HG03139 (cell line): ENCODE results near the gene DUSP19.
"Not testable (repeated sequence)": the region's sequence is repeated elsewhere in the genome, so short reads cannot be mapped to it uniquely, and the experiment has no call there.

Experiments used
- ATAC-seq: cut with Tn5 transposase; IDR thresholded peaks from one replicate; pipeline ENCODE4 v1.9.1; 2021; ENCODE audit not compliant: unreplicated experiment

The DUSP19 gene, protein sequence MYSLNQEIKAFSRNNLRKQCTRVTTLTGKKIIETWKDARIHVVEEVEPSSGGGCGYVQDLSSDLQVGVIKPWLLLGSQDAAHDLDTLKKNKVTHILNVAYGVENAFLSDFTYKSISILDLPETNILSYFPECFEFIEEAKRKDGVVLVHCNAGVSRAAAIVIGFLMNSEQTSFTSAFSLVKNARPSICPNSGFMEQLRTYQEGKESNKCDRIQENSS

DNA sequence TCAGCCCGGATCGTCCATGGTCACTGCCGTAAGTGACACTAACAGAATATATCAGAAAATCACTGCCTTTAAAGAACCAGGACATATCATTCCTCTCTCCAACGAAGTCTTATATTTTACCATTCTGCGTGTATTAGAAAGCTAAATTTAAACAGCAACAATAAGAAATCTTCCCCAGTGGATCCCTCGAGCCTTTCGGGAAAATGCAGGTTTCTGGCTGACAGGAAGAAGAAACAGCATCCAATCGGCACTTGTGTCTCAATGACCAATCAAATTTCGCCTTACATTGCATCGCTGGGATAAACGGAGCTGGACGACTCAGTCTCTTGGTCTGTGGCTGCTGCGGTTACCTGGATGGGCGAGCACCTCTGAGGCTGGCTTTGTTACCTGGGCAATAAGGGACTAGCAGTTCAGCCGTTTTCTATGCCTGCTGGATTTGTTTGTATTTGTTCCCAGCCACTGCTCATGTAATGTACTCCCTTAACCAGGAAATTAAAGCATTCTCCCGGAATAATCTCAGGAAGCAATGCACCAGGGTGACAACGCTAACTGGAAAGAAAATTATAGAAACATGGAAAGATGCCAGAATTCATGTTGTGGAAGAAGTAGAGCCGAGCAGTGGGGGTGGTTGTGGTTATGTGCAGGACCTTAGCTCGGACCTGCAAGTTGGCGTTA, at the start of gene DUSP19:
DUSP19 (plus strand) TSS at position 284 of the 675 bp plus-strand sequence; CDS start at position 471, 187 bp downstream.
- peak; percentile 91 for ATAC-seq

DNA sequence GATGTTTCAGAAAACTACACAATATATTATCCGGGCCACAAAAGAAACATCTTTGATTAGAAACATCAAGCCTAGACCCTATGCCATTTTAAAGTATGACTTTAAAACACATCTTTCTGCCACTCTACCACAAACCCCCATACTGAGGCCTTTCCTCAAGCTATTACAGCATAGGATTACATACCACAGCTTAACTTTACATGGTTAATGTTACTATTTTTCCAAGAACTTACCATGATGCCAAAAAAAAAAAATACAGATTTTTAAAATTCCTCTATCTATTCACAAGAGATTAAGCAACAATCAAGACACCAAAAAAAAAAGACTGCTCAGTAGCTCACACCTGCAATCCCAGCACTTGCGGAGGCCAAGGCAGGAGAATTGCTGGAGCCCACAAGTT, 49.3 kb upstream of the DUSP19 start:
- ATAC-seq, result no peak

DNA sequence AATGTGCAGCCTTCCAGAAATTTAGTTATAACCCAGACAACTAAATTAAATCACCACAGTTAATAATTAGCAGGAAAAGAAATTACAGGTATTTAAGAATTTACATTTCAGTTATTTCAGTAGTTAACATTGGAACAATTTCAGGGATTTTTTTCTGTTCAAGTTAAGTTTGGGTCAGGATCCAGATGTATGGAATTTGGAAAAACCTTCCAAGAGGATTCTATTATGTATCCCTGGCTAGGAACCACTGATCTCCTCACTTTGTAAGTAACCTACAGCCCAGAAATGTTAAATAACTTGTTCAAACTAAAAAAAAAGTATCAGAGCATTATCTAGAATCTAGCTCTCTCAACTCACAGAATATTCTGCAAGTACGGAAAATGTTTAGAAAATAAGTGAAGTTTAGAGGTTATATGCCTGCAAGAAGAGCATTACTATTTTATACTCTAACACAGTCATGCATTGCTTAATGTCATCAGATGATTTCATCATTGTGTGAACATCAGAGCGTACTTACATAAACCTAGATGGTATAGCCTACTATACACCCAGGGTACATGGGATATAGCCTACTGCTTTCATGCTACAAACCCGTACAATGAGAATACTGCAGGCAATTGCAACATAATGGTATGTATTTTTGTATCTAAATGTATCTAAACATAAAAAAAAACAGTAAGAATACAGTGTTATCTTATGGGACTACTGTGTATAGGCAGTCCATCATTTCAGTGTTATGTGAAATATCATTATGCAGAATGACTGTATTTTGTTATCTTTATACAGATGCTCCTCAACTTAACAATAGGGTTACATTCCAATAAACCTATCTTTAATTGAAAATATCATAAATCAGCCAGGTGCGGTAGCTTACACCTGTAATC, 46.4 kb upstream of the DUSP19 start:
- ATAC-seq, result no peak

DNA sequence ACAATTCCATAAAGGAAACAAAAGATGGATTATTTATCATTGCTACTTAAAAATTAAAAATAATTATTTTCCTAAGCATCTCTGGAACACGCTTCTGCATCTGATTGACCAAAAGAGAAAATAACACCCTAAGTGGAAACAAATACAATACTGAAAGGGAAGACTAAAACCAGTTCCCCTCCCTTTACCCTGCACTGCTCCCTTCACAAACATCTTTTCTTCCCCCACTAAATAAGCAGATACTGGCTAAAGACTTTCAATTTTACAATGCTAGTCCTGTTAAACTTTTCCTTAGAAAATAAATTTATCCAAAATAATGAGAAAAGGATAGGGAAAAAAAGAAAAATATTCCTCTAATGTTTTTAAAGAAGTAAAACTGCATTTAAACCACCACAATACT, 44.6 kb upstream of the DUSP19 start:
- no peak for ATAC-seq

DNA sequence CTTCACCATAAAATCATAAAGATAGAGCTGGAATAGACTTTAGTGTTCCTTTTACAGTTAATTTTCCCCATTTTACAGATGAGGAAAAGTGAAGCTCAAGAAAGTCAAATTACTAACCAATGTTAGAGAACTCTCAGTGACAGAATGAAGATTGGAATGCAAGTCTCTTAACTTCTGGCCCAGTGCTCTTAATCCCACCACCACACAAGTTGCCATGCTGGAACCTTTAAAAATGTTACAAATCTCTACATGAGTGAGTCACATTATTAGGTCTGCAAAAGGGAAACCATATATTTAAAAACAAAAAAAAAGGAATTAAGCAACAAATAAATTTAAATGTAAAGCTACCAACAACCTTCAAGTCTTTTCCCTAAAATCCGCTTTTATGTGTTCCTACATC, 43.7 kb upstream of the DUSP19 start:
- no peak for ATAC-seq

DNA sequence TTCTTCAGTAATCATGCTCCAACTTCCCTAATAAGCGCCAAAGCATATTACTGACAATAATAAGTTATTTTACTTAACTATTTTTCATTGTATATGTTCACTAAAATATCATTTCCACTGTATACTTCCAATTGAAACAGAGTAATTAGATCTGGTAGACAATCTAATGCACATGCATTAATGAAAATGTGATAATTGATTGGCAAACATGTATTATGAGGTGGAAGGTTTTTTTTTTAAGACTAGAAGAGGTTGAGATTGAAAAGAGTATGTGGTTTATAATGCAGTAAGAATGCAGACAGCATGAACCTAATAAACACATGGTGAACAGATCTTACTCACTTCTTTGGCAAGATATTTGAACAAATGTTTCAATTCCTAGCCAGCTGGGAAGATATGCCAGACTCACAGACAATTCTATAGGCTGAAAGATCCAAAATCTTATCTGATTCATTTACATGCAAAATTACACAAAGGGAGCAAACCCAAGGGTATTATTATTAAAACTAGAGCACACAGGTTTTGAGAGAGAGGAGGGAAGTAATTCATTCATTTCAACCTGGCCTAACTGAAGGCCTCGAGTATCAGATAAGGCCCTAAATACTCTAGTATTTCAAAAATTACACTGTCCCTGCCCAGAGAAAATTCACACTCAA, 43.1 kb upstream of the DUSP19 start:
- no peak for ATAC-seq

DNA sequence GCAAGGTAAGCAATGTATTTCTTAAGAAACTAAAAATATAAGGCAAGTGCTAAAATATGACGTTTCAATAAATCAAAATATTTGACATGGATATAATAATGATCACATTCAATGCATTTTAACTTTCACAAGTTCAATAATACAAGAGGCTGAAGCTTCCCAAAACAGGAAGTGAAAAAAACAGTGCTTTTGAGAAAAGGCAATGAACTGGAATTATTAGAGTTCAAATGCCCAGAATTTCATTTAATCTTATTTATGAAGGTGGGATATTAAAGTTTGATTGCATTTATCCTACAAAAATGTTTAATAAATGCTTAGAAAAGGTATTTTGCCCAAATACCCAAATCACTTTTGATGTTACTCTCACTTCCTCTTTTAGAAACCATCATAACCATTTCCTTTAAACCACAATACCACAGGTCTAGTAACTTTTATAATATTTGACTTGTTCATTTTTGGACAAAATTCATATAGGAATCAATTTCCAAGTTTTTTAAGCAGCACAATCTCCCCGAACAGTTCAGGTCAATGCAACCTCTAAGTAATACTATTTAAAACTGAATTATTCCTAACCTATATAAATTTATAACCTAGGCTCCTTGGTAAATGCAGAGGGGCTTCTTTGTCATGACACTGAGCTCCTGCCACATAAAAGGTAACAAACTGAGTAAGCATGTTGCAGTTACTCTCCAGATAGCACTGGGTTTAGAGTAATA, 42.4 kb upstream of the DUSP19 start:
- peak; percentile 44 for ATAC-seq

DNA sequence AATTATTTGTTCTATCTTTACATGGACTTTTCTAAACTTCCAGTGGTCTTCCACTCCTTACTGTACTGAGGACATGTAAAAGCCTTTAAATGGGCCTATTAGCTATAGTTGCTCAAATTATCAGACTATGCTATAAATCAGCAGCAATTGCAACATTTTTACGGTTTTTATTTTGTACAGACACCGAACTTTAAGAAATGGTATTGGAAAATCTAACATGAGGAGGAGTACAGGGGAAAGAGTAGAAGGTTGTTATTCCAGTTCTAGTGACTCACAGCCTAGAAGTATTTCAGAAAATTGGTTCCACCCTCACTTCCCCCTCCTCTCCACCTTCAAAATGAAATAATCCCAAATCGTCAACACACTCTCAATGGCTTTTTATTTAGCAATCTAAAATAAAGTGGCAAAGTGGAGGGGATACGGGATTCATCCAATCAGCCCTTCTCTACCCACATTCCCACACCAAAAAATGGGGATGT, 41.4 kb upstream of the DUSP19 start:
- ATAC-seq, result no peak

DNA sequence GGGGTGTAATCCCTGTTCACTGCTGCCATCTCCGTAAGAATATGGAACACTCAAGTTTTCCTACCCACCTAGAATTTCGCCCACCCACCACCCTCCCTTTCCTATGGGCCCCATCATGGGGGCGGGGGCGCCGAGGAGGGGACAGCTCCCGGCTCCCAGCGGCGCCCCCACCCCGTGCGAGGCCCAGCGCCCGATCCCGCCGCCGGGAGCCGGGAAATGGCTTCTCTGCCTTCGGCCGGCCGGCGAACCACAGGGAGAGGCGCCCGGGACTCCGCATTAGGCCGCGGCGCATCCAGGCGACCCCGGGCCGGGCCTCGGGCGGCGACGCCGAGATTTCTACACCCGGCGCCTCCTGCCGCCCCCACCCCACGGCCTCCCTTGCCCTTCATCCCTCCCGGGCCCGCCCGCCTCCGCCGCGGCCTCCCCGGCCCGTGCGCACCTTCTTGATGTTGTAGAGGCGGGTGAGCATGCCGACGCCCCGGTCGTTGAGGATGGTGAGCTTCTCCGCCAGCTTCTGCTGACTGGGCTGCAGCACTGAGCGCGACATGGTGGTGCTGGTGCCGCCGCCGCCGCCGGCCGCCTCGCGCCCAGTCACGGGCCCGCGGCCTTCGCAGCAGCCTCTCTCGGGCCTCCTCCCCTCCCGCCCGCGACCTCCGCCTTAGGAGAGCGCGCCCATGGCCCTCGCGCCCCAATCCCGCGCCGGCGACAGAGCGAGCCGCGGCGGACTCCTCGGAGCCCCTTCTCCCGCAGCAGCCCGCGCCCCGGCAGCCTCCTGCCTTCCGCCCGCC, 40.8 kb upstream of the DUSP19 start:
- ATAC-seq, result peak; percentile 36

DNA sequence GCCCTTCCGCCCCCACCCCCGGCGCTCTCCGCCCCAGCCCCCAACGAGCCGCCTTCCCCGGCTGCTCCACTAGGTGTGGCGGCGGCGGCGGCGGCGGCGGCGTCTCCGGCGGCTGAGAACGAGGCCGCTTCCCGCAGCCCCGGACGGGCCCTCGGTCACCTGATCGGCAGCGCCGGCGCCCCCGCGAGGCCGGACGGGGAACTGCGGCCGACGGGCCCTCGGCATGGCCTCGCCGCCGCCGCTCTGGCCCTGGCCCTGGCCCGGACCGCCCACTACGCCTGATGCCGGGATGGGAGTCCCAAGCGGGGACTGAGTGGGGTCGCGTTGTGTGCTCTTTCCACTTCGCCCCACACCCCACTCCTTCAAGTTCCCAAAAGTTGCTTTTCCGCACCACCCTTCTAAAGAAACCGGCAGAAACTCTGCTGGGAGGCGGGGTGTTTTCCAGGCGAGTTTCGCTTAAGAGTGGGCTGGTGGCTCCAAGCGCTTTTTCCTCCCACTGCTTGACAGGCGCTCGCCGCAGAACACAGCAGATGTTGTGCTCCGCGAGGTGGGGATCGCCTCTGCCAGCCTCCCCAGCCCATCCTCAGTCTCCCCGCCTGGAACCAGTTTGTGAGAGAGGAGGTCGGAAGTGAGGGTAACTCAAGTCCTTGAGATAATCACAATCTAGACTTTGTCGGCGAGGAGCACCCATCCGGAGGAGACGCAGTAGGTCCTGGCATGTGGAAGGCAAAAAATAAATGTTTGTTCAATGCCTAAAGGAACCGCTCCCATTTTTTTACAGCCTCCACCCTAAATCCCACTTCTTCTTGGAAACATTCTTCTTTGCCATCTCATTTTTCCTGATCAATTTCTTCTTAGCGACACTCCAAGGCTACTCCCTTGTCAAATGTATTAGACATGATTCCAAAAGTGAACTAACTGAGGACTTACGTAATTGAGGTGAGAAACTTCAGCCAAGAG, 39.9 kb upstream of the DUSP19 start, which contains the start of gene NCKAP1:
NCKAP1 (minus strand) TSS at position 117 of the 960 bp plus-strand sequence. CDS start 358 bp downstream, outside the sequence.
- ATAC-seq, result peak; percentile 68

DNA sequence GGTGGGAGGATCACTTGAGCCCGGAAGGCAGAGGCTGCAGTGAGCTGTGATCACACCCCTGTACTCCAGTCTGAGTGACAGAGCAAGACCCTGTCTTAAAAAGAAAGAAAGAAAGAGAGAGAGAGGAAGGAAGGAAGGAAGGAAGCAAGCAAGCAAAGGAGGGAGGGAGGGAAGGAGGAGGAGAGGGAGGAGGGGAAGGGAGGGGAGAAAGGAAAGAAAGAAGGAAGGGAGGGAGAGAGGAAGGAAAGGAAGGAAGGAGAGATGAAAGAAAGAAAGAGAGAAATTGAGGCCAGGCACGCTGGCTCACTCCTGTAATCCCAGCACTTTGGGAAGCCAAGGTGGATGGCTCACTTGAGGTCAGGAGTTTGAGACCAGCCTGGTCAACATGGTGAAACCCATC, 37.9 kb upstream of the DUSP19 start:
- ATAC-seq, result no peak

DNA sequence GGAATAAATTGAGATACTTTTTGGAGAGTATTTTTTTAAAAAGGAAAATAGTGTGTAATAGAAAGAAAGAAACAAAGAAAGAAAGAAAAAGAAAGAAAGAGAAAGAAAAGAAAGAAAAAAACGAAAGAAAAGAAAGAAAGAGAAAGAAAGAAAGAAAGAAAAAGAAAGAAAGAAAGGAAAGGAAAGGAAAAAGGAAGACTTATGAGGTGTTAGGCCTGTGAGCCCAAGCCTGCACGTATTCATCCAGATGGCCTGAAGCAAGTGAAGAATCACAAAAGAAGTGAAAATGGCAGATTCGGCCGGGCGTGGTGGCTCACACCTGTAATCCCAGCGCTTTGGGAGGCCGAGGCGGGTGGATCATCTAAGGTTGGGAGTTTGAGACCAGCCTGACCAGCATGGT, 35.0 kb upstream of the DUSP19 start:
- not testable (repeated sequence) for ATAC-seq

DNA sequence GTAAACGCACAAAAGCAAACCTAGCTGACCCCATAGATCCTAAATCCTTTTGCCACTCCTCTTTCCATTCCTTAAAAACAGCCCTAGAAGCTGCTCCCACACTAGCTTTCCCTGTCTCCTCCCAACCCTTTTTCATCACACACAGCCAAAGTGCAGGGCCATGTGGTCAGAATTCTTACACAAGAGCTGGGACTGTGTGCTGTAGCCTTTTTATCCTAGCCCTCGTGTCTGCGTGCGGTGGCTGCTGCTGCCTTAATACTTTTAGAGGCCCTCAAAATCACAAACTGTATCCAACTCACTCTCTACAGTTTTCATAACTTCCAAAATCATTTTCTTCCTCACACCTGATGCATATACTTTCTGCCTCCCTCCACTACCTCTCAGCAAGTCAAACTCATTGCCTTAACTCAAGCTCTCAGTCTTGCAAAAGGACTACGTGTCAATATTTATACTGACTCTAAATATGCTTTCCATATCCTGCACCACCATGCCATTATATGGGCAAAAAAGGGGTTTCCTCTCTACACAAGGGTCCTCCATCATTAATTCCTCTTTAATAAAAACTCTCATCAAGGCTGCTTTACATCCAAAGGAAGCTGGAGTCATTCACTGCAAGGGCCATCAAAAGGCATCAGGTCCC, 30.9 kb upstream of the DUSP19 start:
- ATAC-seq, result not testable (repeated sequence)

DNA sequence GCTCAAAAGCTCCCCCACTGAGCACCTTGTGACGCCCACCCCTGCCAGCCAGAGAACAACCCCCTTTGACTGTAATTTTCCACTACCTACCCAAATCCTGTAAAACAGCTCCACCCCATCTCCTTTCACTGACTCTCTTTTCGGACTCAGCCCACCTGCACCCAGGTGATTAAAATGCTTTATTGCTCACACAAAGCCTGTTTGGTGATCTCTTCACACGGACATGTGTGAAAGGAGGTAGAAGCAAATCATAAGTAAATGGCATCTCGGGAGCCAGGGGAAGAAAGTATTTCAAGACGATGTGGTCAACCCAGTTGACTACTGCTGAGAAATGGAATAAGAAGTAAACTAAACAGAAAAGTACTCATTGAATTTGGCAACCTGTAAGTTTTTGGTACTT, 29.1 kb upstream of the DUSP19 start:
- no peak for ATAC-seq

DNA sequence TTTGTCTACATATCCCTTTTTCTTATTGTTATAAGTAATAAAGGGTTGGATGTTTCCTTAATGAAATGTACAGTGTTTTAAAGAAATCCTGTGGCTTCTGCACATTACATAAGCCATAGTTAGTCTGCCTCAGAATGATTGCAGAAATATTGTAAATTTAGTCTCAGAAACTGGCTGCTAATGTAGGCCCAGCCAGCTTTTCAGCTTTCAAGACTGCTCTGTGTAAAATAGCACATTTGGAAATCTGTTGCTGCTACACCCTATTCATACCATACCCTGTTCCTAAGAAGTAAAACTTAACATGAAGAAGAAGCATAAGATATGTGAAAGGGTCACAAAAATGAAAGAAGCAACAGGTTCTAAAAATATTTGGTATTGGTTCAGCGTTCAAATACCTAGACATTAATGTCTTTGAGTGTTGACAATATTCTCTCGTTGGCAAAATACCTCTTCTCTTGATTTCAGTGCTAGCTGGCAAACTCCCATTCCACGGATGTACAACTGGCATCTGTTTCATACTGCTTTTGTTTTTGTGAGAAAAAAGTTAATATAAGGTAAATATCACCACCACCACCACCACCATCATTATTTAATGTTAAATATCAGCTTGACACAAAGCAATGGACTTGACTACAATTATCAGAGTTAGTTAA, 21.1 kb upstream of the DUSP19 start:
- peak; percentile 39 for ATAC-seq

DNA sequence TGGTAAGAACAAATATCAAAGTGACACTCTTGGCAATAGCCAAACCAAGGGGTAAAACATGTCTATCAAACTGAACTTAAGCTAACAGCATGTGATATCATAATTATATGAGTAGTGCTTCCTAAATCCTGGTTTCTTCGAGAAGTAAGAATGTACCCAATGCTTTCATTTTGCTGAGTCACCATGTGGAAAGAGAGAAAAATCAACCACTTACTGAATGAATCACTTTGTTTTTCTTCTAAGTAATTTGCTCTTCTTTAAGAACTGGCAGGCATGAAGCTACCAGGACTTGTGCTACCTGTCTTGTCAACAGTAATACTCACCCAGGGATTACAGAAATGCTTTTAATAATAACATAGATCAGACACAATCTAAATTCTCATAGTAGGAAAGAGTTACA, 19.0 kb upstream of the DUSP19 start:
- ATAC-seq, result no peak

DNA sequence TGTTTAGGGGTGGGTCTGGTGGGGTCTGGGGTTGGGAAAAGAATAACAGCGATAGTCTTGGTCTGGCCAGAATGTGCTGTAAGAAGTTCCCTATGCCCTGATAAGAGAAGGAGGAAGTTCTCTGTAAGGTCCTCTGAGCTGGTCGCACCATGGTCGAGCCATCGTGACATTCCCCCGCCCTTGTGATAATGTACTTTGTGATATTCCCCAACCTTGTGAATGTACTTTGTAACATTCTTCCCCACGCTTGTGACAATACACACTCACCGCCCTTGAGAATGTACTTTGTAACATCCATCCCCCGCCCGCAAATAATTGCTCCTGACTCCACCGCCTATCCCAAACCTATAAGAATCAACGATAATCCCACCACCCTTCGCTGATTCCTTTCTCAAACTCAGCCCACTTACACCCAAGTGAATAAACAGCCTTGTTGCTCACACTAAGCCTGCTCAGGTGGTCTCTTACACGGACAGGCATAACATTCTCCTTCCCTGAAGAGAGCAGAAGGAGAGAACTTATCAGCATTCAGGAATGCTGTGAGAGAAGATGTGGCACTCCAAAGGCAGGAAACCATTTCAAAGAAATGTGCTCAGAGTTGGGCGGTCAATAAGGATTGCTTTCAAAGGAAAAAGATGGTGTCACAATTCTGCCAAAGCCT, 17.8 kb upstream of the DUSP19 start:
- ATAC-seq, result no peak
